ENCODE measurements around the gene GRIA3.

Gene GRIA3

GRCh38 chrX:123291623-123292022 is 107.5 kb downstream of the GRIA3 start:
- no peak overlapping the region for H3K27ac ChIP-seq
- ChIA-PET CTCF (no interaction called here), POLR2A (ENCODE audit: low non-redundant PET) (no interaction called here)
- no peak for DNase-seq (ENCODE audit: low spot score)
- TF ChIP-seq CTCF (conservative IDR thresholded peaks at IDR 0.05; ENCODE audit: low read depth), result no peak

- TF ChIP-seq CTCF (conservative IDR thresholded peaks at IDR 0.05; ENCODE audit: low read depth), result no peak
- CTCF ChIA-PET, result no interaction called here
- no peak for DNase-seq (ENCODE audit: low spot score)
- no peak overlapping the region for H3K27ac ChIP-seq
- POLR2A ChIA-PET (ENCODE audit: low non-redundant PET), result no interaction called here
Observed at GRCh38 chrX:123298026-123298425, 113.9 kb downstream of the GRIA3 start.

GRCh38 chrX:123303429-123303828 is 119.4 kb downstream of the GRIA3 start:
- no peak for TF ChIP-seq CTCF (conservative IDR thresholded peaks at IDR 0.05; ENCODE audit: low read depth)
- DNase-seq (ENCODE audit: low spot score), result no peak
- ChIA-PET CTCF (no interaction called here), POLR2A (ENCODE audit: low non-redundant PET) (no interaction called here)
- H3K27ac ChIP-seq, result no peak overlapping the region

- CTCF ChIA-PET, result no interaction called here
- no peak overlapping the region for H3K27ac ChIP-seq
- DNase-seq (ENCODE audit: low spot score), result no peak
- POLR2A ChIA-PET (ENCODE audit: low non-redundant PET), result no interaction called here
- TF ChIP-seq CTCF (conservative IDR thresholded peaks at IDR 0.05; ENCODE audit: low read depth), result no peak
Observed at GRCh38 chrX:123308658-123309057, 124.6 kb downstream of the GRIA3 start.

GRCh38 chrX:123310112-123310511 is 126.0 kb downstream of the GRIA3 start:
- POLR2A ChIA-PET (ENCODE audit: low non-redundant PET), result no interaction called here
- TF ChIP-seq CTCF (conservative IDR thresholded peaks at IDR 0.05; ENCODE audit: low read depth), result no peak
- no peak overlapping the region for H3K27ac ChIP-seq
- CTCF ChIA-PET, result interaction anchor here (0.6 kb wide), 1 partner anchor 1141 kb away, joined by 4 read pairs; no protein-coding TSS in a partner anchor
- no peak for DNase-seq (ENCODE audit: low spot score)

GRCh38 chrX:123311486-123311885 is 127.4 kb downstream of the GRIA3 start:
- H3K27ac ChIP-seq, result no peak overlapping the region
- no peak for TF ChIP-seq CTCF (conservative IDR thresholded peaks at IDR 0.05; ENCODE audit: low read depth)
- CTCF ChIA-PET, result no interaction called here
- POLR2A ChIA-PET (ENCODE audit: low non-redundant PET), result no interaction called here
- DNase-seq (ENCODE audit: low spot score), result no peak

GRCh38 chrX:123313486-123313885 is 129.4 kb downstream of the GRIA3 start:
- DNase-seq (ENCODE audit: low spot score), result no peak
- POLR2A ChIA-PET (ENCODE audit: low non-redundant PET), result no interaction called here
- CTCF ChIA-PET, result no interaction called here
- no peak overlapping the region for H3K27ac ChIP-seq
- TF ChIP-seq CTCF (conservative IDR thresholded peaks at IDR 0.05; ENCODE audit: low read depth), result no peak
